GM19463 (cell line): ENCODE data around the gene UBE2QL1.

Experiments
- ATAC-seq: cut with Tn5 transposase; IDR thresholded peaks from one replicate; pipeline ENCODE4 v1.9.1; 2021; ENCODE audit warnings: mild to moderate bottlenecking, moderate library complexity; ENCODE audit not compliant: unreplicated experiment

Gene UBE2QL1

GRCh38 chr5:6448622-6449464, at the start of gene UBE2QL1:
Gene UBE2QL1, plus strand, starts transcription at chr5:6448859. Its CDS starts 35 bp downstream, at chr5:6448894.
- ATAC-seq = peak; percentile 47

DNA sequence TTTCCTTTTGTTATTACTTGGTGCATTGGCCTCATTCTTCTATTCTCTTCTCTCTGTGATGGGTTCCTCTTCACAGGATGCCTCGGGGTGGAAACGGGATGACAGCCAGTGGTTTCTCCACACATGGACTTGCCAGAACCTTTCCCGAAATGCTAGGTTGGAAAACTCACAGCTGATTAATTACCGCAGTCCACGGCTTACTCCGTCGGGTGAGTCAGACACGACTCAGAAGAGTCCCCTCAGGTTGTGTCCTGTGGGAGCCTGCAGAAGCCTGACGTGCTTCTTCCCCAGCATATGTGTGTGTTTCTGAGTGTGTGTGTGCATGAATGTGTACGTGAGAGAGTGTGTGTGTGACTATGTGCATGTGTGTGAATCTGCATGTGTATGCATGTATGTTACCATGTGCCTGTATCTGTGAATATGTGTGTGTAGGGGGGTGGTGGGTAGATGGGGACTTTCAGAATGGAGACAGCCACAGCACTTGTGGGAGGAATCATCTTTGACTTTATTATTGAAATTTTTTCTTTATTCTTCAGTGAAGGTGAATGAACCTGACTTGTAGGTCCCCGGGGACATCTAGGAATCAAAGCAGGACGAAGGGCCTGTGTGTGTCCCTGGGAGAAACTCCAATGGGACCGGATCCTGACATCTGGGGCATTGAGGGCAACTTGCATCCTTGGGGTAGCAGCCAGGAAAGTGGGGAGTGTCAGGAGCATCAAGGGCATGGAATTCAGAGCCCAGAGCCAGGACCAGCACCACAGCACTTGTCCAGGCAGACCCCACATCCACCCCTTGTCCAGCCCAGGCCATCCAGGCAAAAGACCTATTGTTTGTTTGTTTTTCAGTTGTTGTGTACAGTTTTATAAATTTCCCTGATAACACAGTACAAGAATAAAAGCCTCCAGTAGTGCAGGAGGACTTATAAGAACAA, 48.4 kb upstream of the UBE2QL1 start:
- no peak for ATAC-seq

DNA sequence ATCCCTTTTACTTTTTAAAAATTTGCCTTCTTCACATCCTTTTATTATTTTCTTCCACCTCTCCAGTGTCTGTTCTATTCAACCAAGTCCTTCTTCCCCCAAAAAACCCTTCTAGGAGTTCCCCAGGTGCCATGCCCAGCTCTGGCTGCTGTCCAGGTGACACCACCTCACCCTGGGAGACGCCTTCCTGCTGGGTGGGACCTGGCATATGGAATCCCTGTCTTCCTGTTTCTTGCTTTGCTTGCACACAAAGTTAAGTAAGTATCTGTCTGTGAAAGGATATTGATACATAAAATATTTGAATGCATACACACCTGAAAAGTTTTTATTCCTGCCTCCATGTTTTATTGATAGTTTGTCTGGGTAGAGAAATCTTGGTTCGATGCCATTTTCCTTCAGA, 47.2 kb upstream of the UBE2QL1 start:
- no peak for ATAC-seq

DNA sequence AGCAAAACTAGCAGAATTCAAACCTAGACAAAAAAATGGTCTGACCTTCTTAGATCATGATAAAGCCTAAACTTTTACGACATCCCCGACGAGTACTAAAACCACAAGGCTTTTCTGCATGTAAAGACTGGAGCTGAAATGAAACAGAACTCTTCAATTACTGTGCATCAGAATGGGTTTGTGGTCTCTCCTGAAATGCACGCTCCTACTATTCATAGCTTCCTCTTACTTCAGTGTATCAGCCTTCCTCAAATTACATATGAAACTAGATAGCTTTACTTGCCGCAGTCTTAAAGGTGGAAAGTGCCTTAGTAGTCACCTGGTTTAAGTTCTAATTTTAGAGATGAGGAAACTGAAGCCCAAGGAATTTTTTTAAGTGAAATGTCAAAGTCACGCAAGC, 45.7 kb upstream of the UBE2QL1 start:
- peak; percentile 44 for ATAC-seq

DNA sequence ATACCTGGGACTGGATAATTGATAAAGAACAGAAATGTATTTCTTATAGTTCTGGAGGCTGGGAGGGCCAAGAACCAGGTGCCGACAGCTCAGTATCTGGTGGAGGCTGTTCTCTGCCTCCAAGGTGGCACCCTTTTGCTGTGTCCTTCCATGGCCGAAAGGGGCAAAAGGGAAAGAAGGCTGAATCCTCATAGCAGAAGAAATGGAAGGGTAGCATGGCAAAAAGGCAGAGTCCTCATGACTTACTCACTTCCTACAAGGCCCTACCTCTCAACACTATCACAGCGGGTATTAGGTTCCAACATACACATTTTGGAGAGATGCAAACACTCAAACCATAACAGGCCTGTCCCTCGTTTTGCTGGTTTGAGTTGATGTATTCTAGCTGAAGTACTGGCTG, 45.2 kb upstream of the UBE2QL1 start:
- no peak for ATAC-seq

DNA sequence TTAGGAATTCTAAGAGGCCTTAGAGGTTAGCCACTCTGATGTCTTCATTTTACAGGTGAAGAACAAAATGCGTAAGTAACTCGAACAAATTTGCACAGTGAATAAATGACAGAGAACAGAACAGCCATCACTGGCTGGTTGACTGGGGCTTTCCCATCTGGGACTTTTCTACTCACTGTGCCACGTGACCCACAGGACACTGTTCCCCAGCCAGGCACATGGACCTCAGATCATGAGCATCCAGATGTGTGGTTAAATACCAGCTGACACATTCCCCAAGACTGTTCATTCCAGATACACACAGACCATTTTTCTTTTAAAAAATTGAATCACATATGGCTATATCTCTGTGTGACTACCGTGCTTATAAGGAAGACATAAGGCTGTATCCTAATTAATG, 44.5 kb upstream of the UBE2QL1 start:
- ATAC-seq = peak; percentile 80

GRCh38 chr5:6405591-6405990, 43.1 kb upstream of the UBE2QL1 start:
- ATAC-seq = no peak

DNA sequence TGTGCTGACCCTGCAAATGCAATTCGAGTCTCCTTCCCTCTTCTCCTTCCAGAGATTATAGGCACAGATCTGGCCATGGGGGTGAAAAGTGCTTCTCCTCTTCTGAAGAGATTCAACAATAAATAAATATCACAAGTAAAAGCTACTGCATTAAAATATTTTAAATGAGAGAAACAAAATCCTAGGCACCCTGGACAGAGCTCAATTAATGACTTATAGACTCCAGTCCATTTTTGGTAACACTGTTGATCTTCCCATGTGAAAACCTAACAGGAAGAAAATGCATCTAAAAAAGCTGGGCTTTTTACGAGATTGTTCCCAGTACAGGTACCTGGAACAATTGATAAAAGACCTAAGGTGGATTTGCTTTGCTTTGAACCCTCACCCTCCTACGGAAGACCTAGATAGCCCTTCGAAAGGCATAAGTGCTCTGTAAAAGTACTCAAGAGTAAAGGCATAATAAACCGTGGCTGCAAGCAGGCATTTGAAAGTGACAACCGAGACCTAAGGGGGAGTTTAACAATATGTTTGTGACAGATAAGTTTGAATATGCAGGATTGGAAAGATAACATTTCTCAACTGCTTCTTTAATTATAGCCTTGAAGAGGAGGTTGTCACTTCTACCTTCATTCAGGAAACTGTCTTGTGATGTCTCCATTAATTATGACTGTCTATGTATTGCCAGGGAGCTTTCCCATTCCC, 41.0 kb upstream of the UBE2QL1 start:
- ATAC-seq = no peak

GRCh38 chr5:6408260-6408596, 40.4 kb upstream of the UBE2QL1 start:
- ATAC-seq = no peak

DNA sequence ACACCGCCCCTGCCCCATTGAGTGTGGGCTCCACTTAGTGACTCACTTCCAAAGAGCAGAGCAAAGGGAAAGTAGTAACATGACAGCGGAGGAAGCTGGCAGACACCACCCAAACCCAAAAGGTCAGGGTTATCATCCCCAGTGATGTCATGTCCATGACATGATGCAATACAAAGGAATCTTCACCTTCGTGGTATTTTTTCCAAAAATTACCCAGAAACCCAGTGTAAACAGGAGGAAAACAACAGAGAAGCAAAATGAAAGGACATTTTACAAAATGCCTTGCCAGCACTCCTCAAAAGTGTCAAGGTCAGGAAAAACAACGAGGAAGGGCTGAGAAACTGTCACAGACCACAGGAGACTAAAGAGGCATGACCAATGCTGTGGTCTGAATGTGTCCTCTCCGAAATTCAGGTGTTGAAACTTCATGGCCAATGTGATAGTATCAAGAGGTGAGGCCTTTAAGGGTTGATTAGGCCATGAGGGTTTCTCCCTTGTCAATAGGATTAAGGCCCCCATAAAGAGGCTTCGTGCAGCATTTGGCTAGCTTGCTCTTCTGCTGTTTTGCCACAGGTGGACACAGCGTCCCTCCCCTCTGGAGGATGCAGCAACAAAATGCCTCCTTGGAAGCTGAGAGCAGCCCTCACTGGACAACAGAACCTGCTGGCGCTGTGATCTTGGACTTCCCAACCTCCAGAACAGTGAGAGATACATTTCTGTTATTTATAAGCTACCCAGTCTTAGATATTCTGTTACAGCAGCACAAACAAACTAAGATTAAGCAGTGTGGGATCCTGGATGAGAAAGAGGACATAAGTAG, 39.8 kb upstream of the UBE2QL1 start:
- ATAC-seq = no peak

GRCh38 chr5:6410421-6410820, 38.2 kb upstream of the UBE2QL1 start:
- ATAC-seq = no peak

GRCh38 chr5:6411141-6411540, 37.5 kb upstream of the UBE2QL1 start:
- ATAC-seq = no peak

DNA sequence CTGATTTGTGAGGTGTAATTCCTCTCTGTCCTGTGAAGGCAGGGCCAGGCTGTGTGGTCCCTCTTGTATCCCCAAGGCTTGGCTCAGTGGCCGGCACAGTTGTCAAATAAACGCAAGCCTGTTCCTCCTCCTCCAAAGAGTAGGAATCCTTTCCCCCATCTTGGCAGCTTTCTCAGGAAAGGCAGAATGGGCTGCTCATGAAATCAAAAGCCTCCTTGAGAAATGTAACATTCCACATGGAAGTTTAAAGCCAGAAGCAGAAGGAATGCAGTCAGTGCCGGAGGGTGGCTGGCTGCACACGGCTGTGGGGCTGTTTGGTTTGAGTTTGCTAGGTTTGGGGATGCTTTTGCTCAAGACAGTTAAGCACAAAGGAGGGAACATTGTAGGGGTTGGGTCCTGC, 35.8 kb upstream of the UBE2QL1 start:
- no peak for ATAC-seq

DNA sequence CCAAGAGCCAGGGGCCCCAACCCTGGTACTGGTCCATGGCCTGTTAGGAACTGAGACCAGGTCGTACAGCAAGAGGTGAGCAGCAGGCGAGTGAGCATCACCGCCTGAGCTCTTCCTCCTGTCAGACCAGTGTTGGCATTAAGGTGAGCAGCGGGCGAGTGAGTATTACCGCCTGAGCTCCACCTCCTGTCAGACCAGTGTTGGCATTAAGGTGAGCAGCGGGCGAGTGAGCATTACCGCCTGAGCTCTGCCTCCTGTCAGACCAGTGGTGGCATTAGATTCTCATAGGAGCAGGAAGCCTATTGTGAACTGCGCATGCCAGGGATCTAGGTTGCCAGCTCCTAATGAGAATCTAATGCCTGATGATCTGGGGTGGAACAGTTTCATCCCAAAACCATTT, 31.0 kb upstream of the UBE2QL1 start:
- ATAC-seq = no peak

GRCh38 chr5:6418679-6419276, 29.9 kb upstream of the UBE2QL1 start:
- ATAC-seq = no peak

DNA sequence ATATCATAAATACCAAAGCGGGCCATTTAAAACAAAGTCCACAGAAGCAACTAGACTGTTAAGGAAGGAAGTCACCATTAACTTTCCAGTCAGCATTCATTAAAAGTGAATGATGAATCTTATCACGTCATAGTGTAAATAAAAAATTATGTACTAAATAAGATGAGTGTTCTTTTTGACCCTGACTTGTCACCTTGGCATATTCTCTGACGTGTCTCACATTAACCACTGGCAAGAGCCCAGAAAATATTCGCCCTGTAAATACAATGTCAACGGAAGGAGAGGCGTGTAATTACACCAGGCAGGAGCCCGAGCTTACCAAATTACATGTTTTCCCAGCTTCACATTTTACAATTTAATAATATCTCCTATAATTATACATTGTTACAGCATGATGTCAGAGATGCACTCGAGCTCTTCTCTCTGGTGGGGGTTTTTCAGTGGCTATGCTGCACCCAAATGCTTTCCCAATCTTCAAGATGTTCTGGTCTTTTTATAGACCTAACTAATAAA, 29.3 kb upstream of the UBE2QL1 start:
- ATAC-seq = no peak

GRCh38 chr5:6423327-6424109, 25.1 kb upstream of the UBE2QL1 start:
- no peak for ATAC-seq

DNA sequence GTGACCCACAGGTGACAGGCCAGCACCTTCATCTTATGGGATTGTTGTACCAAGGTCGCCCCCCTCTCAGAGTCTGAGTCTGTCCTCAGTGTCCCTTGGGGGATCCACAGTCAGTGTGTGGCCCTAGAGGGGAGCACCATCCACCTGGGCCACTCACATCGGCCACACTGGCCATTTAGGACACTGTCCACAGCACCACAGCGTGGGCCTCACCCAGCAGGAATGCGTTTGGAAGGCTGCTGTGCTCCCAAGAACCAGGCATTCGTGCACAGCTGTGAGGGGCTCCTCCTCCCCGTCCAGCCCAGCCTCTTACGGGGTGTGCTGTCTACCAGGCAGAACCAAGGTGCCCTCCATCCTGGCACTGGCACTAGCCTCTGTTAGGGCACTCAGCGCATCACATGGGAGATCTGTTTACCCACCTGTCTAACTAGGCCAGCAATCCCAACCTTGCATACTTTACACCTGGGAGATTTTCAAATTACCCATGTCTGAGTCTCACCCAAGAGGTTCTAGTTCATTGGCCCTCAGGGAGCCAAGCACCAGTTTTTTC, 24.5 kb upstream of the UBE2QL1 start:
- no peak for ATAC-seq

DNA sequence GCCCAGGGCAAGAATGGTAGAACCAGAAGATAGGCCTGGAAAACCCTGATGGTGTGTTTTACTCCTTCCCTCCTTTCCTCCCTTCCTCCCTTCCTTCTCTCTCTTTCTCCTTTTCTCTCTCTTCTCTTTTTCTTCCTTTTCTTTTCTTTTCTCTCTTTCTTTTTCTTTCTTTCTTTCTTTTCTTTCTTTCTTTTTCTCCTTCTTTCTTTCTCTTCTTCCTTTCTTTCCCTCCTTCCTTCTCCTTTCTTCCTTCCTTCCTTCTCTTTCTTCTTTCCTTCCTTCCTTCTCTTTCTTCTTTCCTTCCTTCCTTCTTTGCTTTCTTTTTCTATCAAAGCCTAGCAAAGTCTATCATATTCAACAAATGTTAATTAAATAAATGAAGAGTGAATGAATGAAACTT, 24.0 kb upstream of the UBE2QL1 start:
- ATAC-seq = no peak
